HepG2 (cell line): ENCODE measurements around the gene MTHFD1L.

Source experiments
- CREM ChIP-seq, 2 experiments: sonication (generic) in 1 of 2; formaldehyde crosslinking in 1 of 2; IDR thresholded peaks; 2 replicates each; pipeline versions ENCODE4 v1.4.0 to v1.6.1; 2016 to 2020; ENCODE audit warnings: antibody characterized with exemption in 1 of 2, mild to moderate bottlenecking in 1 of 2, missing genetic modification reagents in 1 of 2
- KDM1A ChIP-seq: IDR thresholded peaks from 2 replicates; pipeline ENCODE4 v1.6.1; 2016; ENCODE audit warnings: missing compliant biosample characterization
- POLR2A ChIP-seq, 2 experiments: IDR thresholded peaks; 2 replicates each; pipeline ENCODE4 v1.6.1; 2011; ENCODE audit warnings: low read depth in 2 of 2, low read length in 2 of 2, mild to moderate bottlenecking in 1 of 2, moderate library complexity in 1 of 2; ENCODE audit not compliant: insufficient read depth in 1 of 2
- ZIK1 ChIP-seq: sonication (generic); formaldehyde crosslinking; IDR thresholded peaks from 2 replicates; pipeline ENCODE4 v1.5.0; 2020; ENCODE audit warnings: mild to moderate bottlenecking, low read depth, missing genetic modification reagents, borderline replicate concordance
- ZSCAN30 ChIP-seq: sonication (generic); formaldehyde crosslinking; IDR thresholded peaks from 2 replicates; pipeline ENCODE4 v1.5.0; 2020; ENCODE audit warnings: mild to moderate bottlenecking, missing genetic modification reagents

GRCh38 chr6:150994026-150994425 is 128.5 kb downstream of the MTHFD1L start:
- no peak for TF ChIP-seq KDM1A
- no peak for TF ChIP-seq ZIK1
- TF ChIP-seq POLR2A (IDR thresholded peaks at IDR 0.05; ENCODE audit: insufficient read depth in 1 of 2, low read depth in 2 of 2, low read length in 2 of 2), result no peak
- TF ChIP-seq ZSCAN30 (CRISPR knock-in tag), result no peak
- TF ChIP-seq CREM (IDR thresholded peaks at IDR 0.05), result no peak
- no peak for TF ChIP-seq CREM (CRISPR knock-in tag; IDR thresholded peaks at IDR 0.05)
